Uterus (tissue), 2 donors: ENCODE measurements around the gene OR10AD1.

Experiments used
- CTCF ChIP-seq, 4 experiments: fragments of 200-600 bp in 2 of 4; fragments of 450-650 bp in 2 of 4; sonication (generic) in 2 of 4; IDR thresholded peaks; one replicate each; pipeline ENCODE4 v1.5.1; 2016 to 2019; ENCODE audit warnings: antibody characterized with exemption in 4 of 4, mild to moderate bottlenecking in 2 of 4, moderate library complexity in 1 of 4
- POLR2A ChIP-seq, 2 donors: fragments of 450-650 bp; IDR thresholded peaks; one replicate each; pipeline ENCODE4 v1.6.1; 2016; ENCODE audit warnings: antibody characterized with exemption in 2 of 2, mild to moderate bottlenecking in 1 of 2, moderate library complexity in 1 of 2

- no peak for TF ChIP-seq CTCF (IDR thresholded peaks at IDR 0.05)
- no peak for TF ChIP-seq POLR2A (IDR thresholded peaks at IDR 0.05)
Observed at GRCh38 chr12:48199774-48200221, 3.3 kb downstream of the OR10AD1 start.
